Measurements from ENCODE around the gene RALGAPA1. TPM values are rescaled to one million over a fixed set of nuclear protein-coding genes. Genes with fewer than 3 reads are reported as not detected.

RALGAPA1 gene
- total and polyA plus RNA-seq, 2 of the 13 experiments (the other 11 are each of a cell fraction or from before 2014, with no cell fraction given): 65.0 to 89.2 TPM

GRCh38 chr14:35826218-35826951, 17.3 kb upstream of the RALGAPA1 start, which contains the start of gene BRMS1L (continued):
- TF ChIP-seq, protein P1, sequence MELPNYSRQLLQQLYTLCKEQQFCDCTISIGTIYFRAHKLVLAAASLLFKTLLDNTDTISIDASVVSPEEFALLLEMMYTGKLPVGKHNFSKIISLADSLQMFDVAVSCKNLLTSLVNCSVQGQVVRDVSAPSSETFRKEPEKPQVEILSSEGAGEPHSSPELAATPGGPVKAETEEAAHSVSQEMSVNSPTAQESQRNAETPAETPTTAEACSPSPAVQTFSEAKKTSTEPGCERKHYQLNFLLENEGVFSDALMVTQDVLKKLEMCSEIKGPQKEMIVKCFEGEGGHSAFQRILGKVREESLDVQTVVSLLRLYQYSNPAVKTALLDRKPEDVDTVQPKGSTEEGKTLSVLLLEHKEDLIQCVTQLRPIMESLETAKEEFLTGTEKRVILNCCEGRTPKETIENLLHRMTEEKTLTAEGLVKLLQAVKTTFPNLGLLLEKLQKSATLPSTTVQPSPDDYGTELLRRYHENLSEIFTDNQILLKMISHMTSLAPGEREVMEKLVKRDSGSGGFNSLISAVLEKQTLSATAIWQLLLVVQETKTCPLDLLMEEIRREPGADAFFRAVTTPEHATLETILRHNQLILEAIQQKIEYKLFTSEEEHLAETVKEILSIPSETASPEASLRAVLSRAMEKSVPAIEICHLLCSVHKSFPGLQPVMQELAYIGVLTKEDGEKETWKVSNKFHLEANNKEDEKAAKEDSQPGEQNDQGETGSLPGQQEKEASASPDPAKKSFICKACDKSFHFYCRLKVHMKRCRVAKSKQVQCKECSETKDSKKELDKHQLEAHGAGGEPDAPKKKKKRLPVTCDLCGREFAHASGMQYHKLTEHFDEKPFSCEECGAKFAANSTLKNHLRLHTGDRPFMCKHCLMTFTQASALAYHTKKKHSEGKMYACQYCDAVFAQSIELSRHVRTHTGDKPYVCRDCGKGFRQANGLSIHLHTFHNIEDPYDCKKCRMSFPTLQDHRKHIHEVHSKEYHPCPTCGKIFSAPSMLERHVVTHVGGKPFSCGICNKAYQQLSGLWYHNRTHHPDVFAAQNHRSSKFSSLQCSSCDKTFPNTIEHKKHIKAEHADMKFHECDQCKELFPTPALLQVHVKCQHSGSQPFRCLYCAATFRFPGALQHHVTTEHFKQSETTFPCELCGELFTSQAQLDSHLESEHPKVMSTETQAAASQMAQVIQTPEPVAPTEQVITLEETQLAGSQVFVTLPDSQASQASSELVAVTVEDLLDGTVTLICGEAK (IDR thresholded peaks at IDR 0.05): no peak
- TF ChIP-seq, protein P1 (CRISPR knock-in tag; IDR thresholded peaks at IDR 0.05): peak; percentile 95
- TF ChIP-seq SRY (CRISPR knock-in tag; IDR thresholded peaks at IDR 0.05) (peak; percentile 99), HMGA1 (CRISPR knock-in tag; conservative IDR thresholded peaks at IDR 0.05) (no peak), ZNF18 (CRISPR knock-in tag; IDR thresholded peaks at IDR 0.05; ENCODE audit: insufficient replicate concordance) (peak; percentile 98), IKZF1 (IDR thresholded peaks at IDR 0.05) (no peak), ZNF703 (CRISPR knock-in tag; IDR thresholded peaks at IDR 0.05; ENCODE audit: borderline replicate concordance) (0 out of 2 replicates have a peak, but pooled peaks have one; percentile 79), SP2 (CRISPR knock-in tag; IDR thresholded peaks at IDR 0.05) (peak; percentile 88), ZNF30 (CRISPR knock-in tag; IDR thresholded peaks at IDR 0.05) (no peak)
- TF ChIP-seq, protein P2, sequence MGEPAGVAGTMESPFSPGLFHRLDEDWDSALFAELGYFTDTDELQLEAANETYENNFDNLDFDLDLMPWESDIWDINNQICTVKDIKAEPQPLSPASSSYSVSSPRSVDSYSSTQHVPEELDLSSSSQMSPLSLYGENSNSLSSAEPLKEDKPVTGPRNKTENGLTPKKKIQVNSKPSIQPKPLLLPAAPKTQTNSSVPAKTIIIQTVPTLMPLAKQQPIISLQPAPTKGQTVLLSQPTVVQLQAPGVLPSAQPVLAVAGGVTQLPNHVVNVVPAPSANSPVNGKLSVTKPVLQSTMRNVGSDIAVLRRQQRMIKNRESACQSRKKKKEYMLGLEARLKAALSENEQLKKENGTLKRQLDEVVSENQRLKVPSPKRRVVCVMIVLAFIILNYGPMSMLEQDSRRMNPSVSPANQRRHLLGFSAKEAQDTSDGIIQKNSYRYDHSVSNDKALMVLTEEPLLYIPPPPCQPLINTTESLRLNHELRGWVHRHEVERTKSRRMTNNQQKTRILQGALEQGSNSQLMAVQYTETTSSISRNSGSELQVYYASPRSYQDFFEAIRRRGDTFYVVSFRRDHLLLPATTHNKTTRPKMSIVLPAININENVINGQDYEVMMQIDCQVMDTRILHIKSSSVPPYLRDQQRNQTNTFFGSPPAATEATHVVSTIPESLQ (CRISPR knock-in tag; conservative IDR thresholded peaks at IDR 0.05): peak; percentile 85
- TF ChIP-seq, protein P3, sequence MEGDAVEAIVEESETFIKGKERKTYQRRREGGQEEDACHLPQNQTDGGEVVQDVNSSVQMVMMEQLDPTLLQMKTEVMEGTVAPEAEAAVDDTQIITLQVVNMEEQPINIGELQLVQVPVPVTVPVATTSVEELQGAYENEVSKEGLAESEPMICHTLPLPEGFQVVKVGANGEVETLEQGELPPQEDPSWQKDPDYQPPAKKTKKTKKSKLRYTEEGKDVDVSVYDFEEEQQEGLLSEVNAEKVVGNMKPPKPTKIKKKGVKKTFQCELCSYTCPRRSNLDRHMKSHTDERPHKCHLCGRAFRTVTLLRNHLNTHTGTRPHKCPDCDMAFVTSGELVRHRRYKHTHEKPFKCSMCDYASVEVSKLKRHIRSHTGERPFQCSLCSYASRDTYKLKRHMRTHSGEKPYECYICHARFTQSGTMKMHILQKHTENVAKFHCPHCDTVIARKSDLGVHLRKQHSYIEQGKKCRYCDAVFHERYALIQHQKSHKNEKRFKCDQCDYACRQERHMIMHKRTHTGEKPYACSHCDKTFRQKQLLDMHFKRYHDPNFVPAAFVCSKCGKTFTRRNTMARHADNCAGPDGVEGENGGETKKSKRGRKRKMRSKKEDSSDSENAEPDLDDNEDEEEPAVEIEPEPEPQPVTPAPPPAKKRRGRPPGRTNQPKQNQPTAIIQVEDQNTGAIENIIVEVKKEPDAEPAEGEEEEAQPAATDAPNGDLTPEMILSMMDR (CRISPR knock-in tag; IDR thresholded peaks at IDR 0.05): peak; percentile 51
- TF ChIP-seq, protein P4, sequence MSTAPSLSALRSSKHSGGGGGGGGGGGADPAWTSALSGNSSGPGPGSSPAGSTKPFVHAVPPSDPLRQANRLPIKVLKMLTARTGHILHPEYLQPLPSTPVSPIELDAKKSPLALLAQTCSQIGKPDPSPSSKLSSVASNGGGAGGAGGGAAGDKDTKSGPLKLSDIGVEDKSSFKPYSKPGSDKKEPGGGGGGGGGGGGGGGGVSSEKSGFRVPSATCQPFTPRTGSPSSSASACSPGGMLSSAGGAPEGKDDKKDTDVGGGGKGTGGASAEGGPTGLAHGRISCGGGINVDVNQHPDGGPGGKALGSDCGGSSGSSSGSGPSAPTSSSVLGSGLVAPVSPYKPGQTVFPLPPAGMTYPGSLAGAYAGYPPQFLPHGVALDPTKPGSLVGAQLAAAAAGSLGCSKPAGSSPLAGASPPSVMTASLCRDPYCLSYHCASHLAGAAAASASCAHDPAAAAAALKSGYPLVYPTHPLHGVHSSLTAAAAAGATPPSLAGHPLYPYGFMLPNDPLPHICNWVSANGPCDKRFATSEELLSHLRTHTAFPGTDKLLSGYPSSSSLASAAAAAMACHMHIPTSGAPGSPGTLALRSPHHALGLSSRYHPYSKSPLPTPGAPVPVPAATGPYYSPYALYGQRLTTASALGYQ (CRISPR knock-in tag; IDR thresholded peaks at IDR 0.05): peak; percentile 89; the same call in 1 of the 2 replicates
